ENCODE data around the gene ESPNL.

- TF ChIP-seq CTCF (conservative IDR thresholded peaks at IDR 0.05; ENCODE audit: low read depth, low read length), result peak; percentile 45
- TF ChIP-seq POLR2A (IDR thresholded peaks at IDR 0.05; ENCODE audit: low read depth, low read length), result no peak
- no peak for TF ChIP-seq MAZ (IDR thresholded peaks at IDR 0.05; ENCODE audit: borderline replicate concordance, low read depth, low read length)
- TF ChIP-seq RFX5 (IDR thresholded peaks at IDR 0.05; ENCODE audit: low read depth, low read length), result no peak
- no peak for TF ChIP-seq MAFK (IDR thresholded peaks at IDR 0.05; ENCODE audit: low read depth, low read length)
- TF ChIP-seq RAD21 (IDR thresholded peaks at IDR 0.05; ENCODE audit: low read length), result peak; percentile 54
- no peak for TF ChIP-seq RCOR1 (IDR thresholded peaks at IDR 0.05; ENCODE audit: insufficient replicate concordance, low read length)
- no peak for TF ChIP-seq NFE2L2 (IDR thresholded peaks at IDR 0.05; ENCODE audit: low read depth, low read length)
- TF ChIP-seq CEBPB (IDR thresholded peaks at IDR 0.05; ENCODE audit: low read depth, low read length), result no peak
- TF ChIP-seq USF2 (IDR thresholded peaks at IDR 0.05; ENCODE audit: low read depth, low read length), result no peak
- no peak for TF ChIP-seq MXI1 (IDR thresholded peaks at IDR 0.05; ENCODE audit: borderline replicate concordance, low read depth, low read length)
- no peak for TF ChIP-seq ELK1 (IDR thresholded peaks at IDR 0.05; ENCODE audit: borderline replicate concordance, low read depth, low read length)
Observed at GRCh38 chr2:238120463-238121298, 20.5 kb downstream of the ESPNL start.

All from IMR-90 (cell line).